IPS DF 6.9 (cell line): Measurements from ENCODE around the gene ASAP2.

ENCODE experiments used
- DNase-seq: peaks from one replicate; pipeline ENCODE4 v3.0.0-alpha.2; 2013; ENCODE audit warnings: low read depth, low spot score
- H3K27ac ChIP-seq: one replicate; pipeline ENCODE4 v1.5.1; 2013; ENCODE audit warnings: low read length, control low read depth
- H3K27me3 ChIP-seq: 2 replicates; pipeline ENCODE4 v1.6.1; 2013; ENCODE audit warnings: mild to moderate bottlenecking, low read length; ENCODE audit not compliant: control insufficient read depth, insufficient read depth
- H3K36me3 ChIP-seq: 2 replicates; pipeline ENCODE4 v1.6.1; 2013; ENCODE audit warnings: low read length; ENCODE audit not compliant: control insufficient read depth, insufficient read depth
- H3K4me1 ChIP-seq: 2 replicates; pipeline ENCODE4 v1.6.1; 2013; ENCODE audit warnings: low read length; ENCODE audit not compliant: control insufficient read depth, insufficient read depth
- H3K4me3 ChIP-seq: 2 replicates; pipeline ENCODE4 v1.5.1; 2013; ENCODE audit warnings: mild to moderate bottlenecking, low read length
- H3K9me3 ChIP-seq: 2 replicates; pipeline ENCODE4 v1.6.1; 2013; ENCODE audit warnings: low read length, inconsistent platforms; ENCODE audit not compliant: control insufficient read depth, insufficient read depth
- WGBS: extraction: QIAGEN DNeasy Blood & Tissue Kit; methylation state at CpG from one replicate; pipeline ENCODE4 v1.1.7; 2013; ENCODE audit warnings: mixed read lengths, missing lambda C conversion rate; ENCODE audit not compliant: insufficient read length, insufficient coverage; 5-methylcytosine and 5-hydroxymethylcytosine counted together

Gene ASAP2

GRCh38 chr2:9205963-9206948, at the start of gene ASAP2:
Gene ASAP2, plus strand, starts transcription at chr2:9206812. Its CDS starts 293 bp downstream, at chr2:9207105.
- Histone ChIP-seq H3K4me1 (no peaks in the 10 kb centered on the region; the same call in 1 of the 2 replicates), H3K36me3 (no peaks in the 10 kb centered on the region), H3K4me3 (peak within 1 kb of the TSS; percentile 70), H3K27me3 (peaks cover 4% of the 10 kb centered on the region; the same call in 1 of the 2 replicates), H3K27ac (no peak within 1 kb of the TSS), H3K9me3 (no peaks in the 10 kb centered on the region)
- no CpG with 5 or more reads among the region's 128 CpGs for WGBS
- no peak for DNase-seq

DNA sequence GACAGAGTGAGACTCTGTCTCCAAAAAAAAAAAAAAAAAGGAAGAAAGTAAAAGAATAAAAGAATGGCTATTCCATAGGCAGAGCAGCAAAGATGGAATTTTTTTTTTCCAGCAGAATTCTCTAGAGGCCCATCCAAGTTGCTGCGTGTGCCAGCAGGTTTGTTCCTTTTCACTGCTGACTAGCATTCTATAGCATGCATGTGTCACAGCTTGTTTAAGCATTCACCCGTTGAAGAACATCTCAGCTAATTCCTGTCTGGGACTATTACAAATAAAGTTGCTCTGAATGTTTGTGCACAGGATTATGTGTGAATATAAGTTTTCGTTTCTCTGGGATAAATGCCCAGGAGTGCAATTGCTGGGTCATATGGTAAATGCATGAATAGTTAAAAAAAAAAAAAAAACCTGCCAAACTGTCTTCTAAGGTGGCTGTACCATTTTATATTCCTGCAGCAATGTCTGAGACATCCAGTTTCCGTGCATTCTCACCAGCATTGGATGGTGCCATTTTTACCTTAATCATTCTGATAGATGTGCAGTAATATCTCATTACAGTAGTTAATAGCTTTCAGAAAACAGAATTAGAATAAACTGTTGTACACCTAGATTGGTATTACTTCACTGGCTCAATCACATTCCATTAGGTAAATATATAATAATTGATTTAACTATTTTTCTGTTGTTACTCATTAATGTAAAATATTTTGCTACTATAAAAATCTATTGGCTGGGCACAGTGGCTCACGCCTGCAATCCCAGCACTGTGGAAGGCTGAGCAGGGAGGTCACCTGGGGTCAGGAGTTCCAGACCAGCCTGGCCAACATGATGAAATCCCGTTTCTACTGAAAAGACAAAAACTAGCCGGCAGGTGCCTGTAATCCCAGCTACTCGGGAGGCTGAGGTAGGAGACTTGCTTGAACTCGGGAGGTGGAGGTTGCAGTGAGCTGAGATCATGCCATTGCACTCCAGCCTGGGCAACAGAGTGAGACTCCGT, 47.5 kb upstream of the ASAP2 start:
- no peaks in the 10 kb centered on the region for H3K36me3 ChIP-seq
- WGBS: no CpG with 5 or more reads among the region's 10 CpGs
- H3K27ac ChIP-seq: no peak overlapping the region
- no peak overlapping the region for H3K4me3 ChIP-seq
- H3K27me3 ChIP-seq: no peaks in the 10 kb centered on the region
- H3K4me1 ChIP-seq: no peaks in the 10 kb centered on the region
- H3K9me3 ChIP-seq: no peaks in the 10 kb centered on the region
- no peak for DNase-seq

DNA sequence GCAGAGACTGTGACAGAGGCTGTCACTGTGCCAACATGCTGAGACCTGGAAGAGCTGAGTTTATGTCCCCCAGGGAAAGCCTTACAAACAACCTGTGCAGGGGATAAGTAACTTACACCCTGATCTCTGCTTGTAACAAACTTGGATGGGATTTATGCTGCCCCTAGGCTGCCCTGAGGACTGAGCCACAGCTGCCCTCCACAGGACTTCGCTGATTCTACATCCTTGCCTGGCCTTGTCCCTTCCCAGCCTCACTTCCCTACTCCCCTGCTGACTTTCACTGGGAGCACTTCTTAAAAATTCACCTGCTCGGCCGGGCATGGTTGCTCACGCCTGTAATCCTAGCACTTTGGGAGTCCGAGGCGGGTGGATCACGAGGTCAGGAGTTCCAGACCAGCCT, 45.9 kb upstream of the ASAP2 start:
- no CpG with 5 or more reads among the region's 7 CpGs for WGBS
- Histone ChIP-seq H3K27me3 (no peaks in the 10 kb centered on the region), H3K9me3 (no peaks in the 10 kb centered on the region), H3K36me3 (no peaks in the 10 kb centered on the region), H3K4me1 (no peaks in the 10 kb centered on the region), H3K27ac (no peak overlapping the region), H3K4me3 (no peak overlapping the region)
- DNase-seq: no peak

DNA sequence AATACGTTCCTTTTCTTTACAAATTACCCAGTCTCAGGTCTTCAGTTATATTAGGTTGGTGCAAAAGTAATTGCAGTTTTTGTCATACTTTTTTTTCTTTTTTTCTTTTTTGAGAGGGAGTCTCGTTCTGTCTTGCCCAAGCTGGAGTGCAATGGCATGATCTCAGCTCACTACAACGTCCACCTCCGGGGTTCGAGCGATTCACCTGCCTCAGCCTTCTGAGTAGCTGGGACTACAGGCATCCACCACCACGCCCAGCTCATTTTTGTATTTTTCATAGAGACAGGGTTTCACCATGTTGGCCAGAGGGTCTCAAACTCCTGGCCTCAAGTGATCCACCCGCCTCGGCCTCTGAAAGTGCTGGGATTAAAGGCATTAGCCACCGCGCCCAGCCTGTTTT, 43.8 kb upstream of the ASAP2 start:
- Histone ChIP-seq H3K36me3 (no peaks in the 10 kb centered on the region), H3K27me3 (no peaks in the 10 kb centered on the region), H3K4me1 (no peaks in the 10 kb centered on the region), H3K27ac (no peak overlapping the region), H3K9me3 (no peaks in the 10 kb centered on the region), H3K4me3 (no peak overlapping the region)
- DNase-seq: no peak
- WGBS: no CpG with 5 or more reads among the region's 11 CpGs

- no peaks in the 10 kb centered on the region for H3K27me3 ChIP-seq
- no peaks in the 10 kb centered on the region for H3K9me3 ChIP-seq
- H3K4me1 ChIP-seq: no peaks in the 10 kb centered on the region
- H3K4me3 ChIP-seq: no peak overlapping the region
- no CpG with 5 or more reads among the region's 8 CpGs for WGBS
- no peaks in the 10 kb centered on the region for H3K36me3 ChIP-seq
- H3K27ac ChIP-seq: no peak overlapping the region
- no peak for DNase-seq
Observed at GRCh38 chr2:9163306-9164111, 43.1 kb upstream of the ASAP2 start.

- no CpG with 5 or more reads among the region's 4 CpGs for WGBS
- DNase-seq: no peak
- Histone ChIP-seq H3K27me3 (no peaks in the 10 kb centered on the region), H3K4me3 (no peak overlapping the region), H3K27ac (no peak overlapping the region), H3K36me3 (no peaks in the 10 kb centered on the region), H3K4me1 (no peaks in the 10 kb centered on the region), H3K9me3 (no peaks in the 10 kb centered on the region)
Observed at GRCh38 chr2:9164112-9164608, 42.5 kb upstream of the ASAP2 start.

DNA sequence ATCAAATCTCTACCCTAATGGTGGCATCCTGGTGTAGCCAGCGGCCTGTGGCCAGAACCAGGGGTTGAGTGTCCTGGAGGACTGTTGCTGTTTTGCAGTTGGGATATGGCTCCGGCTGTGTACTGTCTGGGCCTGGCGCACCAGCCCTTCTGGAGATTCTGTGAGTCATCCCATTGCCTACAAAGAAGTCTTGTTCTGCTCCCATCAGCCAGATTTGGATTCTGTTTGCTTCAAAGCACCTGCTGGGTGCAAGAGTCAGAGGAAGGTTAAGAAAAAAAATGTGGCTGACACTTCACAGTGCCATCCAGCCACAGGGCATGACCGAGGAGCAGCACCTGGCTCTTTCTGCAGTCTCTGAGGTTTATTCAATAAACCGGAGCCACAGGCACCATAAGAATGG, 41.0 kb upstream of the ASAP2 start:
- Histone ChIP-seq H3K27me3 (no peaks in the 10 kb centered on the region), H3K4me1 (no peaks in the 10 kb centered on the region), H3K36me3 (no peaks in the 10 kb centered on the region), H3K27ac (no peak overlapping the region), H3K4me3 (no peak overlapping the region), H3K9me3 (no peaks in the 10 kb centered on the region)
- DNase-seq: no peak
- no CpG with 5 or more reads among the region's 5 CpGs for WGBS

- no CpG with 5 or more reads among the region's 11 CpGs for whole genome bisulfite sequencing
- Histone ChIP-seq H3K27ac (no peak overlapping the region), H3K4me1 (no peaks in the 10 kb centered on the region)
Observed at GRCh38 chr2:9166579-9167377, 39.8 kb upstream of the ASAP2 start.

More at GRCh38 chr2:9166579-9167377, 39.8 kb upstream of the ASAP2 start:
- no peaks in the 10 kb centered on the region for H3K9me3 ChIP-seq
- no peak for DNase-seq
- H3K36me3 ChIP-seq: no peaks in the 10 kb centered on the region
- no peaks in the 10 kb centered on the region for H3K27me3 ChIP-seq
- H3K4me3 ChIP-seq: no peak overlapping the region
